Measurements from ENCODE around the gene GP2.

The GP2 gene

GRCh38 chr16:20291208-20292206 is 35.8 kb downstream of the GP2 start:
- no peak for DNase-seq (ENCODE audit: low read depth)
- no peak overlapping the region for H3K4me3 ChIP-seq (ENCODE audit: low read length)
- no peak for TF ChIP-seq CTCF (conservative IDR thresholded peaks at IDR 0.05; ENCODE audit: low read length)

- TF ChIP-seq CTCF (conservative IDR thresholded peaks at IDR 0.05; ENCODE audit: low read length): no peak
- H3K4me3 ChIP-seq (ENCODE audit: low read length): no peak overlapping the region
- DNase-seq (ENCODE audit: low read depth): no peak
Observed at GRCh38 chr16:20289571-20289970, 37.7 kb downstream of the GP2 start.

GRCh38 chr16:20285993-20286499 is 41.3 kb downstream of the GP2 start:
- TF ChIP-seq CTCF (conservative IDR thresholded peaks at IDR 0.05; ENCODE audit: low read length): no peak
- no peak for DNase-seq (ENCODE audit: low read depth)
- H3K4me3 ChIP-seq (ENCODE audit: low read length): no peak overlapping the region

GRCh38 chr16:20280259-20280658 is 47.1 kb downstream of the GP2 start:
- TF ChIP-seq CTCF (conservative IDR thresholded peaks at IDR 0.05; ENCODE audit: low read length): no peak
- DNase-seq (ENCODE audit: low read depth): no peak

GRCh38 chr16:20271893-20272292 is 55.4 kb downstream of the GP2 start:
- no peak overlapping the region for H3K4me3 ChIP-seq (ENCODE audit: low read length)
- DNase-seq (ENCODE audit: low read depth): no peak
- TF ChIP-seq CTCF (conservative IDR thresholded peaks at IDR 0.05; ENCODE audit: low read length): no peak

More at GRCh38 chr16:20280259-20280658, 47.1 kb downstream of the GP2 start:
- no peak overlapping the region for H3K4me3 ChIP-seq (ENCODE audit: low read length)

- no peak for TF ChIP-seq CTCF (conservative IDR thresholded peaks at IDR 0.05; ENCODE audit: low read length)
- DNase-seq (ENCODE audit: low read depth): no peak
- H3K4me3 ChIP-seq (ENCODE audit: low read length): no peak overlapping the region
Observed at GRCh38 chr16:20268409-20268808, 58.9 kb downstream of the GP2 start.

GRCh38 chr16:20265019-20265418 is 62.3 kb downstream of the GP2 start:
- no peak for TF ChIP-seq CTCF (conservative IDR thresholded peaks at IDR 0.05; ENCODE audit: low read length)
- H3K4me3 ChIP-seq (ENCODE audit: low read length): no peak overlapping the region
- DNase-seq (ENCODE audit: low read depth): no peak

Measured in AG10803 (cell line).